Gastroesophageal sphincter (tissue), 4 donors: Measurements from ENCODE around the gene PHF12. TPM values are rescaled to one million over a fixed set of nuclear protein-coding genes. Genes with fewer than 3 reads are reported as not detected.
"Not testable (repeated sequence)": the region's sequence is repeated elsewhere in the genome, so short reads cannot be mapped to it uniquely, and the experiment has no call there.

ENCODE experiments used
- ATAC-seq: fragments of 150-250 bp; one replicate; pipeline ENCODE4 v1.9.1; 2016; ENCODE audit warnings: mild to moderate bottlenecking, moderate library complexity
- H3K27ac ChIP-seq, 4 donors: fragments of 200-600 bp; sonication (generic) in 3 of 4; 1 replicate in 3 of 4; 2 replicates in 1 of 4; pipeline ENCODE4 v1.5.1; 2016 to 2019
- H3K27me3 ChIP-seq: fragments of 200-600 bp; sonication (generic); one replicate; pipeline ENCODE4 v1.5.1; 2019
- H3K36me3 ChIP-seq, 2 donors: fragments of 200-600 bp; sonication (generic); one replicate each; pipeline ENCODE4 v1.5.1; 2019; ENCODE audit warnings: control low read depth in 1 of 2
- H3K4me1 ChIP-seq, 3 donors: fragments of 200-600 bp; sonication (generic); 1 replicate in 2 of 3; 2 replicates in 1 of 3; pipeline ENCODE4 v1.5.1; 2016 to 2019; ENCODE audit warnings: control low read depth in 2 of 3
- H3K4me3 ChIP-seq, 2 donors: fragments of 200-600 bp; sonication (generic); one replicate each; pipeline ENCODE4 v1.5.1; 2019; ENCODE audit warnings: mild to moderate bottlenecking in 1 of 2, moderate library complexity in 1 of 2
- H3K9me3 ChIP-seq, 3 donors: fragments of 200-600 bp; sonication (generic); one replicate each; pipeline ENCODE4 v1.5.1; 2017 to 2019; ENCODE audit warnings: control low read depth in 2 of 3
- EP300 ChIP-seq: sonication (generic); formaldehyde crosslinking; IDR thresholded peaks from one replicate; pipeline ENCODE4 v1.6.1; 2017; ENCODE audit warnings: antibody characterized with exemption, mild to moderate bottlenecking
- POLR2A ChIP-seq, 2 donors: fragments of 450-650 bp; IDR thresholded peaks; one replicate each; pipeline ENCODE4 v1.6.1; 2017; ENCODE audit warnings: antibody characterized with exemption in 2 of 2, mild to moderate bottlenecking in 2 of 2, moderate library complexity in 1 of 2
- POLR2AphosphoS5 ChIP-seq: sonication (generic); formaldehyde crosslinking; IDR thresholded peaks from one replicate; pipeline ENCODE4 v1.6.1; 2017; ENCODE audit warnings: antibody characterized with exemption
- WGBS, 2 donors: methylation state at CpG; one replicate each; pipeline ENCODE4 v1.1.5; 2018; ENCODE audit warnings: low coverage in 1 of 2; 5-methylcytosine and 5-hydroxymethylcytosine counted together
- total RNA-seq, 4 donors: library from RNA; depleted of rRNA; stranded (reverse); fragments of >200 nt; gene quantifications; one replicate each; pipeline ENCODE4 v1.1.0, GENCODE V29; 2016
- TF ChIP-seq, protein P1 (sequence below), 4 experiments: fragments of 200-600 bp in 2 of 4; fragments of 450-650 bp in 2 of 4; sonication (generic) in 1 of 4; IDR thresholded peaks; one replicate each; pipeline ENCODE4 v1.5.1; 2017 to 2019; ENCODE audit warnings: antibody characterized with exemption in 4 of 4, mild to moderate bottlenecking in 2 of 4, moderate library complexity in 2 of 4

PHF12 gene
- total RNA-seq, 4 donors from 2014 or later: 20.2 to 46.9 (median 37.8) TPM

DNA sequence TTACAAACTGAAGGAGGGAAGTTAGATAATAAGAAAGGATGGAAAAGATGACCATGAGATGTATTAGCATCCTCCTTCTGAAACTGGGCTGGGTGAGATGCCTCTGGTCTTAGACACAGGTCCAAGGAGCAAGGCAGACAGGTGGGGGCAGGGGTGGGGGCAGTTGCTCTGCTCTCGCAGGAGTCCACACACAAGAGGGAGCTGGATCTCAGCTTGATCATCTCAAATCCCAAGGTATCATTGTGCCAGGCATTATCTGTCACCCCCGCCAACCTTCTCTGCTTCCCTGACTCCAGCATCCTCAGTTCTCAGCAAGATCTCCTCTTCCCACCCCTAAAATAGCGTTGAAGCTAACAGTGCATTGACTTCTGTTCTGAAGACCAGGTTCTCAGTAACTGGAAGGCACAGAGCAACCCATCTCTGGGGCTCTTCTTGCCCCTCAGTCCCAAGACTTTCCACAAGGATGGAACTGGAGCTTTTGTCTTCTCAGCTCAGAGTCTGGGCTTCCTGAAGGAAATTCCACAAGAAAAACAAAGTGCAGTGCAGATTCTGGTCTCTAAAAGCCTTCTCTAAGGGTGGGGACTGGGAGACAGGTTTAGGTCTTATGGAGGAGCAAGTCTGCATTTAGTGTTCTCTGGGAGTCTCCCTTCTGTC, 55.4 kb downstream of the PHF12 start:
- H3K27ac ChIP-seq: peak overlapping the region in 3 of 4 donors; percentile 90 to 96 (median 96)
- 77% methylated on average over 2 of the region's 3 CpGs; no CpG with 5 or more reads in 1 of the 2 donors for WGBS, 2 donors
- no peaks in the 10 kb centered on the region for H3K27me3 ChIP-seq
- TF ChIP-seq POLR2A (IDR thresholded peaks at IDR 0.05) (no peak), EP300 (no peak), POLR2AphosphoS5 (no peak)
- TF ChIP-seq, protein P1, sequence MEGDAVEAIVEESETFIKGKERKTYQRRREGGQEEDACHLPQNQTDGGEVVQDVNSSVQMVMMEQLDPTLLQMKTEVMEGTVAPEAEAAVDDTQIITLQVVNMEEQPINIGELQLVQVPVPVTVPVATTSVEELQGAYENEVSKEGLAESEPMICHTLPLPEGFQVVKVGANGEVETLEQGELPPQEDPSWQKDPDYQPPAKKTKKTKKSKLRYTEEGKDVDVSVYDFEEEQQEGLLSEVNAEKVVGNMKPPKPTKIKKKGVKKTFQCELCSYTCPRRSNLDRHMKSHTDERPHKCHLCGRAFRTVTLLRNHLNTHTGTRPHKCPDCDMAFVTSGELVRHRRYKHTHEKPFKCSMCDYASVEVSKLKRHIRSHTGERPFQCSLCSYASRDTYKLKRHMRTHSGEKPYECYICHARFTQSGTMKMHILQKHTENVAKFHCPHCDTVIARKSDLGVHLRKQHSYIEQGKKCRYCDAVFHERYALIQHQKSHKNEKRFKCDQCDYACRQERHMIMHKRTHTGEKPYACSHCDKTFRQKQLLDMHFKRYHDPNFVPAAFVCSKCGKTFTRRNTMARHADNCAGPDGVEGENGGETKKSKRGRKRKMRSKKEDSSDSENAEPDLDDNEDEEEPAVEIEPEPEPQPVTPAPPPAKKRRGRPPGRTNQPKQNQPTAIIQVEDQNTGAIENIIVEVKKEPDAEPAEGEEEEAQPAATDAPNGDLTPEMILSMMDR (IDR thresholded peaks at IDR 0.05): no peak
- H3K9me3 ChIP-seq: no peaks in the 10 kb centered on the region
- ATAC-seq: no peak
- H3K36me3 ChIP-seq: peaks cover 0 to 8% of the 10 kb centered on the region in 2 donors
- peaks cover 0 to 65% (median 11%) of the 10 kb centered on the region in 3 donors for H3K4me1 ChIP-seq
- peak overlapping the region in 1 of 2 donors; percentile 97 for H3K4me3 ChIP-seq

DNA sequence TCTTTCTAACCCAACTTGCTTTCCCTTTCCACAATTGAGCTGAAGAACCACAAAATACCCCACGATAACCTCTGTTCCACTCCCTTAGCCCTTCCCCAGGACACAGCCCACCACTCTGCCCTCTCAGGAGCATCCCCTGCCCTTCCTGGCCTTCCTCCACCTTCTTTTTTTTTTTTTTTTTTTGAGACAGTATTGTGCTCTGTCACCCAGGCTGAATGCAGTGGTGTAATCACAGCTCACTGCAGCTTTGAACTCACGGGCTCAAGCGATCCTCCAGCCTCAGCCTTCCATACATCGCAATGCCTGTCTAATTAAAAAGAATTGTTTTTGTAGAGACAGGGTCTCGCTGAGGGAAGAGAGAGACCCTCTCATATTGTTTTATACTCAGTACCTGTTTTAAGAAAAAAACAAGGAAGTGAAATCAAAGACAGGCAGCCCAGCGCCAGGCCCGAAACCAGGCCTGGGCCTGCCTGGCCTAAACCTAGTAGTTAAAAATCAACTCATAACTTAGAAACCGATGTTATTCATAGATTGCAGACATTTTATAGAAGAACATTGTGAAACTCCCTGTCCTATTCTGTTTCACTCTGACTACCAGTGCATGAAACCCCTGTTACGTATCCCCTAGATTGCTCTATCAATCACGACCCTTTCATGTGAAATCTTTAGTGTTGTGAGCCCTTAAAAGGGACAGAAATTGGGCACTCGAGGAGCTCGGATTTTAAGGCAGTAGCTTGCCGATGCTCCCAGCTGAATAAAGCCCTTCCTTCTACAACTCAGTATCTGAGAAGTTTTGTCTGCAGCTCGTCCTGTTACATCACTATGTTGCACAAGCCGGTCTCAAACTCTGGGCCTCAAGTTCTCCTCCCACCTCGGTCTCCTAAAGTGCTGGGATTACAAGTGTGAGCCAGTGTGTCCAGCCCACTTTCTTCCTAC, 57.8 kb downstream of the PHF12 start:
- H3K27me3 ChIP-seq, H3K9me3 ChIP-seq, ATAC-seq, H3K4me3 ChIP-seq: not testable (repeated sequence)
- WGBS, 2 donors: 75 to 80% methylated on average over 11 to 14 of the region's 16 CpGs
- peaks cover 0 to 10% of the 10 kb centered on the region in 2 donors for H3K36me3 ChIP-seq
- peak overlapping the region in 3 of 4 donors; percentile 39 to 53 (median 43) for H3K27ac ChIP-seq
- H3K4me1 ChIP-seq: peaks cover 0 to 71% (median 11%) of the 10 kb centered on the region in 3 donors

DNA sequence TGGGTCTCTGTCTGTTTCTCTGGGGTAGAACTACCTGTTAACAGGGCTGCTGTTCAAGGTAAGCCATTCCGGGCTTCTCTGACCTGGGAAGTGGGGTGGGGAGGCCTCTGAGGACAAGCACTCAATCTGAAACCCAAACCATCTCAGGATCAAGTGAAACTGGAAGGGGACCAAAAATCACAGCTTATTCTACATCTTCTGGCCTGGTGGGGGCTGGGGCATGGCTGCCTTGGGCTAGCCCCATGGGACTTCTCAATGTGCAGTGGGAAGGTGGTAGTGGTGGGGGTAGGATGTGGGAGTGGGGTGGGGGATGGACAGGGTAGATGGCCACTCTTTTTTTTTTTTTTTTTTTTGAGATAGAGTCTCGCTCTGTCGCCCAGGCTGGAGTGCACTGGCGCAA, 59.3 kb downstream of the PHF12 start:
- WGBS, 2 donors: 60 to 96% methylated on average over 1 to 4 of the region's 4 CpGs

DNA sequence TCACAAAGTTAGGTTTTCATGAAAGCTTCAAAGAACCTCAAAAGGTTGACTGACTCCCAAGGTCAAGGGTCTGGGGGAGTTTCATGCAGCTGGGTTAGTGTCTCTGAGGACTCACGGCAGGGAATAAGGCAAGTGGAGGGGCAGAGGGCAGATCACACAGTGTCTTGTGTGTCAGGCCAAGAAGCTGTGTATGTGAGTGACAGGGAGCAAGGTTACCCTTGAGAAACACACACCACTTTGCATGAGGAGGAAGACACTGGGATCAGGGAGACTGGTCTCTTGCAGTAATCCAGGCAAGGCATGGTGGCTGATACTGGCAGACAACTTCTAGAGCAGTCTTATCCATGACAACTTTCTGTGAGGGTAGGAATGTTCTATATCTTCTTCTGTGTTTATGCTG, 60.1 kb downstream of the PHF12 start:
- ATAC-seq: no peak
- Histone ChIP-seq H3K4me1 (peaks cover 0 to 54% (median 5%) of the 10 kb centered on the region in 3 donors), H3K4me3 (no peak overlapping the region), H3K27ac (peak overlapping the region in 1 of 4 donors; percentile 5), H3K36me3 (peaks cover 0 to 31% of the 10 kb centered on the region in 2 donors), H3K27me3 (no peaks in the 10 kb centered on the region), H3K9me3 (no peaks in the 10 kb centered on the region)
- TF ChIP-seq POLR2A (IDR thresholded peaks at IDR 0.05) (no peak), EP300 (no peak), POLR2AphosphoS5 (no peak)
- TF ChIP-seq, protein P1 (IDR thresholded peaks at IDR 0.05): no peak
- no CpG with 5 or more reads among the region's 1 CpG for WGBS, 2 donors

More for the DNA sequence above, 59.3 kb downstream of the PHF12 start:
- Histone ChIP-seq H3K4me1 (peaks cover 0 to 62% (median 5%) of the 10 kb centered on the region in 3 donors), H3K9me3 (no peaks in the 10 kb centered on the region), H3K27ac (peak overlapping the region in 1 of 4 donors; percentile 10), H3K4me3 (no peak overlapping the region), H3K27me3 (no peaks in the 10 kb centered on the region), H3K36me3 (peaks cover 0 to 23% of the 10 kb centered on the region in 2 donors)
- TF ChIP-seq, protein P1 (IDR thresholded peaks at IDR 0.05): no peak
- ATAC-seq: no peak

DNA sequence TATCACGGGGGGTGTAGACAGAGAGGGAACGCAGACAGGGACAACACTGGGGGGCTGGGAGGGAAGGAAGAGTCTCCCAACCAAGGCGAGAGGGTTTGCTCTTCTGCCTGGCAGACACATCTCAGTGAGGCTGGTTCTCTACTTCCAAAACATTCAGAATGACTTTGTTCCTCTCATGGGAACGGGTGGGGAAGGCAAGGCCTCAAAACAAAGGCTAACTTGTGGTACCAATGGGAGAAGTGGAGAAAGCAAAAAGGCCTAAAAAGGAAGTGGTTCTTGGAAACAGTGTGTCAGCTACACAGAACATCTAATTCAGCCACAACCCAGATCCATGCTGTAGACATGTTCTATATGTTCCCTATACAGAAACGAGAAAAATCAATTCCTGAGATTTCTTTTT, 61.3 kb downstream of the PHF12 start:
- Histone ChIP-seq H3K27me3 (no peaks in the 10 kb centered on the region), H3K9me3 (no peaks in the 10 kb centered on the region), H3K4me1 (peaks cover 0 to 44% (median 0%) of the 10 kb centered on the region in 3 donors), H3K36me3 (peaks cover 0 to 43% of the 10 kb centered on the region in 2 donors), H3K4me3 (no peak overlapping the region), H3K27ac (peak overlapping the region in 3 of 4 donors; percentile 4 to 40 (median 18))
- ATAC-seq: no peak
- TF ChIP-seq, protein P1 (IDR thresholded peaks at IDR 0.05): no peak
- no peak for TF ChIP-seq POLR2A (IDR thresholded peaks at IDR 0.05)
- no peak for TF ChIP-seq EP300
- TF ChIP-seq POLR2AphosphoS5: no peak
- 47 to 85% methylated on average over 2 to 3 of the region's 5 CpGs for WGBS, 2 donors
